B cell (primary cell): ENCODE measurements around the gene CCDC134.

Source experiments
- CTCF ChIP-seq: fragments of 200-600 bp; IDR thresholded peaks from one replicate; pipeline ENCODE4 v1.8.0; 2022; ENCODE audit warnings: antibody characterized with exemption, mild to moderate bottlenecking
- EZH2 ChIP-seq: IDR thresholded peaks from 2 replicates; pipeline ENCODE4 v1.6.1; 2012; ENCODE audit warnings: borderline replicate concordance, low read depth, mild to moderate bottlenecking, moderate library complexity, low read length; ENCODE audit not compliant: insufficient read depth, poor library complexity, severe bottlenecking

GRCh38 chr22:41828516-41828915 lies 28.0 kb downstream of the CCDC134 start:
- TF ChIP-seq CTCF (no peak), EZH2 (no peak)
